Stimulated activated CD8-positive, alpha-beta memory T cell treated with anti-CD3 and anti-CD28 coated beads, Interleukin-7, amount 100 ng/mL, for 1 hour (primary cell): ENCODE data around the gene DCPS.

Source experiments
- DNase-seq, 2 donors: peaks; one replicate each; pipeline ENCODE4 v3.0.0-alpha.2; 2020; ENCODE audit warnings: low read depth in 2 of 2

The DCPS gene

DNA sequence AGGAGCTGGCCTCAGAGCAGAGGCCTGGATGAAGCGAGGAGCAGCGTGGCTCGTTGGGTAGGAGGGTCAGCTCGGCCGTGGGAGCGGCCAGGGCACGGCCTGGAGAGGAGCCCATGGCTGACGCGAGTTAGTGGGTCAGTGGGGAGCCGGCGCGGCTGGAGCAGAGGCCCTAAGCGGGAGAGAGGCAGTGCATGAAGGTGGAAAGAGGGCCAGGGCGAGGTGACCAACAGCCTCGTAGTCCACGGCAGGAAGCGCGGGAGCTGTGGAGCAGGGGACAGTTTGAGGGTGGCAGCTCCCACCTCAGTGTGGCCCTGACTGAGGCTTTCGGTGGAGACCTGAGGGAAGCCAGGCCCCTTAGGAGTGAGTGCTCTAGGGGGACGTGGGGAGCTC is 24.1 kb downstream of the DCPS start:
- DNase-seq, result no peak

DNA sequence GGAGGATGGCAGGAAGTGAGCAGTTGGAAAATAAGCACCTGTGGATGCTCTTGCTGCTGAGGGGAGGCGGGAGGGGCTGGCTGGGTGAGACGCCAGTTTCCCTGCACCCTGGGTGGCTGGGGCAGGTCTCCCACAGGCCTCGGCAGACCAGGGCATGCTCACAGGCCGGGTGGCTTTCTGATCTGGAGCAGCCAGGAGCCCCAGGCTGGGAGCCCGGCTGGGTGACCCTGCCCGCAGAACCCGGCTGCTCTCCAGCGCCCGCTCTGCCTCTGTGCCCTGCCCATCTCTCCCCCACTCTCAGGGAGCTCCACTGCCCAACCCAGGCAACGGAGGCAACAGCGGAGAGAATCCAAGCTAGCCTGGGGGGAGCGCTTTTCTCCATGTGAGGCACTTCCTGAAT is 24.6 kb downstream of the DCPS start:
- no peak for DNase-seq

DNA sequence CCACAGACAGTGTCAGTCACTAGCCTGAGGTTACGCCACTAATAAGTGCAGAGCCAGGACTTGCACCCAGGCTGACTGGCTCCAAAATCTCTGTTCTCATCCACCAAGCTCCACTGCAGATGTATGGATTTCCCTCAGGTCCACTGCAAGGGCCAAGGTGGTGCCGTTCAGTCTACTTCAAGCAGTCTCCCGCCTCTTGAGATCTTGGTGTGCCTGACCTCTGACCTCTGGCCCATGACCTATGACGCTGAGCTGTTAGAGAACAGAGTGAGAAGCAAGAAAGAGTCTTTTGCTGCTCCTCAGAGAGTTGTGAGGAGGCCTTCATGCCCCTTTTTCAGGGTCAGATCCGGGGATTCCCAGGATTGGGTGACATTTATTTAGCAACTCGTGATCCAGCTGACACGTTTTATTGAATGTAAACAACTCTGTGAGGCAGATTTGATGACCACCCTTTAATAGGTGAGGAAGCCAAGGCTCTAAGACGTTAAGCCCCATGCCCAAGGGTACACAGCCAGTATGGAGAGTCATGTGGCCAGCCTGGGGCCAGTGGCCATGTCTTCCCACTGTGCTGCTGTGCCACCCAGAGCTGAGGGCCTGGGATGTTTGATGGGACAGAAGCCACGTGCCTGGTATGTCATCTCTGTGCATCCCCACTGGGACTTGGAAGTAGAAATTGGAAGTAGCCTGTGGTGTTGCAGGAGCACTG is 25.2 kb downstream of the DCPS start:
- DNase-seq, result no peak

DNA sequence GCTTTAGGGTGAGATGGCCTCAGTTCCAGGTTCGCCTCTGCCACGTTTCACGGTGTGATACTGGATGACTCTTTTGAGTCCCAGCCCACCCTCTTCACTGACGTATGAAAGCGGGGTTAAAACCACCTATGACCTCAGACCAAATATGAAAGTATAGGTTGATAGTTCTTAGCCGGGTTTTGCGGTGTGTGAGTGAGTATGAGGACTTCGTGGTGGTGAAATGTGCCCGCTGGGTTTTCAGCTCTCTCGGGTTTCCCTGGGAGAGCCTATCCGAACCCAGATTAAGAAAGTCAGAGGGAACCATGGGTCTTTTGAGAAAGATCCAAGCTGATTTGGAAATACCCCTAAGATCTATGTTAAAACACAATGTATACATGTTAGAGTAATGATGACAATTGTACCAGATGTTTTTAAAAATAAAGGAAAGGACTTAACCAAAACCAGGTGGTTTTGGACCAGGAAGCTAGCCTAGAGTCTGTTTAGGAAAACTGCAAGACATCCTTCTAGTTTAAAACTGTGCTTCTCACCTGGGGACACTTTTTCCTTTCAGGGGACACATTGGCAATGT is 25.9 kb downstream of the DCPS start:
- no peak for DNase-seq

DNA sequence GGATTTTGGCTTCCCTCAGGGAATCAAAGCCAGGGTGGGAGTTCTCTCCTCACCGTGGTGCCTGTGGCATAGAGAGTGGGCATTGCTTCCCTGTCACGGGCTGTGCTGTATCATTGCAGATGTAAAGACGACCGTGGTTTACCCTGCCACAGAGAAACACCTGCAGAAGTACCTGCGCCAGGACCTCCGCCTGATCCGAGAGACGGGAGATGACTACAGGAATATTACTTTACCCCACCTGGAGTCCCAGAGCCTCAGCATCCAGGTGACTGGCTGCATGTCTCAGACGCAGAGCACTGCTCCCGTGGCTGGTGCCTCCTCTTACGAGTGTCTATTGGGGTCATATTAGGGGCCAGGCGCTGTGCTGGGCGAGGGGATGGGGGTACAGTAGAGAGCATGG is 27.4 kb downstream of the DCPS start:
- DNase-seq, result no peak

DNA sequence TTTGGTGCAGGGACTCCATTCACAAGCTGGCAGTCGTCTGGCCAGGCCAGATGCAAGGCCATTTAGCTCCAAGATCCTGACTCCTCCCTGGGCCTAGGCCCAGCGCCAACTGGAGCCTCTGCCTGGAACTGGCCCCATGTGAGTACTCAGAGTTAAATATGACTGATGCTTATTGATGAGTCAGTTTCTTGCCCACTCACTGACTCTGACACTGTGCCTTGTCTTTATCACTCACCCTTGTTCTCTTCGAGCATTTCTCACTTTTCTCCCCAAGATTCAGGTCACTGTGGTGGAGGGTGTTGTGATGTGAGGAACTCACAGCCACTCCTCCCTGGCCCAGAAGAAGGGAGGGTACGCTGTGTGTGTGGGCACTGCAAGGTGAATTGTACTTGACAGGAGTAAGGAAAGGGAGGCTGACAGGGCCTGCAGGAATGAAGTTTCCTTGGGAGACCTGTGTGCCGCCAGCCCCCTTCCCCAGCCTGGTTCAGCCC is 28.4 kb downstream of the DCPS start:
- no peak for DNase-seq

DNA sequence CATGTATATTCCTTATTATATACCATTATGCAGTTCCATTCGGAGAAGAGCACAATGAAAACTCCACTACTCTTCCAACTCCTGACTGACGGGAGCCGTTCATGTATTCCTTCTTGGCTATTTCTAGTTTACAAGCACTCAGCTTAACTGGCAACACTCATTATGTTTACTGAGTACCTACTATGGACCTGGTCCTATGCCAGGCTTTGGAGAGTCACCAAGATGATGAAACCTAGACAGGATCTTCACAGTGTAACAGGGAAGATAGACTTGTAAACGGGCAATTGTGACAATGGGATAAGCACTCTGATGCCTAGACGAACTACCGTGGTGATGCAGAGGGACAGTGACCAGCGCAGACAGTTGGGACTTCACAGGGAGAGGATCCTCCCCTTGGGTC is 29.3 kb downstream of the DCPS start:
- DNase-seq, result no peak

DNA sequence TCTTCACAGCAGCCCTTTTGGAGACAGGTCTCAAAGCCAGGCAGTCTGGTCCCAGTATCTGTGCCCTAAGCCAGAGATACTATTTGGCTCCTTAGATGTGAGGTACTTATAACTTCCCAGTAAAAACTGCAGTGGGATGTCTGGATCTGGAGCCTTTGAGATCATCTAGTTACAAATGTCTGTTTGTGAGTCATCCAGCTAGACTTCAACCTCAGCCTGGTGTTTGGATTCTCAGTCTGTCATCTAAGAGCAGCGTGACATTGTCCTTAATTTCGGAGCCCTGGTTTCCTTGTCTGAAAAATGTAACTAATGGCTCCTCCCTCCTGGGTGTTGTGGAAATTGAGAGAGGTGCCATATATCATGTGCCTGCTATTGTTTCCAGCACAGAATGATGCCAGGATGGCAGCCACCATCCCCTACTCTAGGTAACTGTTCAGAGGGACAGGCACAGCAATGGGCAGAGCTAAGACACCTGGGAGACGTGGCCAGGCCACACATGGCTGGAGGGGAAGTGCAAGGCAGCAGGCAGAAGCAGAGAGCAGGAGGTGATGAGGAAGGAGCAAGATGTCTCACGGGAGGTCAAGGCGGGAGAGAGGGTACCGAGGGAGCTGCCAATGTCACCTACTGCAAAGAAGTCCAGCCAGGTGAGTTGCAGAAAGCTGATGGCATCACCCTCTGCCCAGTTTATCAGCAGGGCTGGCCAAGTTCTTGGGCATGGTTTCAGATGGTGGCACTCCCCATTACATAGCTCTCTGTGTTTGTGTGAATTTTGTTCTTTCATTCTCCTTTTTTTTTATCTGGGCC is 31.0 kb downstream of the DCPS start:
- DNase-seq, result no peak

DNA sequence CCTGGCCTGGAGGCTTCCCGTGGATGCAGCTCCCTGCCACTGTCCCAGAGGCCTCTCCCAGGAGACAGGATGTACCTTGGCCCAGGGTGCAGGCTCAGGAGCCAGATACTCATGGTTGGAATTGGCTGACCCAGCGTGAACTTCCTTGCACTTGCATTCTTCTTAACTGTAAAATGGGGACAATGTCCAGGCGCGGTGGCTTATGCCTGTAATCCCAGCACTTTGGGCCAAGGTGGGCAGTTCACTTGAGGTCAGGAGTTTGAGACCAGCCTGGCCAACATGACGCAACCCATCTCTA is 31.6 kb downstream of the DCPS start:
- DNase-seq, result no peak

DNA sequence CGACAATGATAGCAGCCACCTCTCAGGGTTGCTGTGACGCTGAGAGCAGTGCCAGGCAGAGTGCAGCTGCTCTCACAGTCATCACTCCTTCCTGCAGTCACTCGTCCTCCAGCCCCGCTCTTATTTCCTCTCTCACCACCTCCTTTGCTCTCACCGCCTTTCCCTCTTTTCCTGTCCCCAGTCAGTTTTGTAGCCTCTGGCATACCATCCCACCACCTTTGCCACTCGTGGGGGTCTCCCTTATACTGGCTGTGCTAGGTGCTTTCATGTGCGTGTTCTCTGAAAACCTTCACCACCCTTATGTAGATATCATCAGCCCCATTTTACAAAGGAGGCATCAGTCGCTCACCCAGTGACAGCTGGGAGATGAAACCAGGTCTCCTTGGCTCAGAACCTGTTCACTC is 32.3 kb downstream of the DCPS start:
- DNase-seq, result no peak

DNA sequence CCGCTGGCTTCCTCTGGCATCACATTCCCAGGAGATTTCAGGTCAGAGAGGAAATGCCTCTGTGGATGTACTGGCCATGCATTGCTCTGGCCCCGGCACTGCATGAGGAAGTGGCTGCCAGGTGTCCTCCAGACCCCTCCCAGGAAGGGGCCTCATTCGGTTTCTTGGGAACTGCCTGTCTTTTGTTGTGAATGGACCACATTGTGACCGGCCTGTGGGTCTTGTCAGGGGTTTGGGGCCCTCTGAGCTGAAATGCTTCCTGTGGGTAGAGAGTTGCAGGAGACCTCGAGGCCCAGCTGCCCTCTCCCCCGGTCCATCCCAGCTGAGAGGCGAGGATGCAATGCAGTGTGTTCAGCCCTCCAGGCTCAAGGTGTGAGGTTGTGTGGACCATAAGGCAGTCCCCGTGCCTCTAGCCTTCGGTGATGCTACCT is 32.8 kb downstream of the DCPS start:
- no peak for DNase-seq

DNA sequence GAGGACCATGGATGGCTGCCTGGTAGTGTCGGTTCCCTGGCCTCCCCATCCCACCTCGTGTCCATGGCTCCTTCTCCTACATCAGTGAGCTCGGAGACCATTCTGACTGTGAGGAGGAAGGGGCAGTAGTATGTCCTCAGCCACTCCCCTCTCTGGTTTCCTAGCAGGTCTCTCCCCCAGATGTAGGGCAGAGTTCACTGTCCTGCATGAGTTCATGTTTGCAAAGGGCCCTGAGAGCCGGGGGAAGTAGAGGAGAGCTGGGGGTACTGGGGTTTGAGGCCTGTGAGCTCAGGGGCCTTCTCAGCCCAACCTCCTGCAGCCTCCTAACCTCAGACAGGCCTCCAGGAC is 33.2 kb downstream of the DCPS start:
- DNase-seq, result no peak

DNA sequence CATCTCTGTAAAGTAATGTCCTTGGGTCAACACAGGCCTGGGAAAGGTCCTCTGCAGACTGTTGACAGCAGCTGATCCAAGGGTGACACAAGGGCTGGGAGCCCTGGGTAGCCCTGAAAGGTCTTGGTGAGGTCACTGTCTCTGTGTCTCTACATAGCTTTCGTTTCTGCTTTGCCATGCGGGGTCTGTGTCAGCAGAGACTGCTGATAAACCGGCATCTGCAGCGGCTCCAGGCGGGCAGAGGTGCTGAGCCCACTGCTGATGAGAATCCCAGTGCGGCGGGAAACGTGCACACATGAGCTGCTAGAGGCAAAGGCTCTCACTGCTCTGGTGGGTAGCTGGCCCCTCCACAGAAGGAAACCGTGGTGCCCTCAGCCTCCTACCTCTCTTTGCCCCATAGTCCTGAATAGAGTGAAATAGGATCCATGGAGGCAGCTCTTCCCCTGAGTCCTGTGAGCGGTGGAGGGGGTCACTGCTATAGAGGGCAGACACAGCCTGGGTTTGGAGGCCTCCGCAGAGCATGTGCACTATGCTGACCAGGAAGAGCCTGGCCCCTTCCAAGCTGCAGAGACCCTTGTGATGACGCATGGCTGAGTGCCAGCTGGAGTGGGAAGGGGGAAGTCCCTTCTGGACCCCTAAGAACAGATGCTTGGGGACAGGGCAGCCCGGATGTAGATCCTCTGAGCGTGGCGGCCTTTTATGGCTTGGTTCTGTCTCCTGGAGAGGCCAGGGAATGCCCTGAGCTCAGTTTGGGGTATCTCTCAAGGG is 33.8 kb downstream of the DCPS start:
- DNase-seq, result no peak

DNA sequence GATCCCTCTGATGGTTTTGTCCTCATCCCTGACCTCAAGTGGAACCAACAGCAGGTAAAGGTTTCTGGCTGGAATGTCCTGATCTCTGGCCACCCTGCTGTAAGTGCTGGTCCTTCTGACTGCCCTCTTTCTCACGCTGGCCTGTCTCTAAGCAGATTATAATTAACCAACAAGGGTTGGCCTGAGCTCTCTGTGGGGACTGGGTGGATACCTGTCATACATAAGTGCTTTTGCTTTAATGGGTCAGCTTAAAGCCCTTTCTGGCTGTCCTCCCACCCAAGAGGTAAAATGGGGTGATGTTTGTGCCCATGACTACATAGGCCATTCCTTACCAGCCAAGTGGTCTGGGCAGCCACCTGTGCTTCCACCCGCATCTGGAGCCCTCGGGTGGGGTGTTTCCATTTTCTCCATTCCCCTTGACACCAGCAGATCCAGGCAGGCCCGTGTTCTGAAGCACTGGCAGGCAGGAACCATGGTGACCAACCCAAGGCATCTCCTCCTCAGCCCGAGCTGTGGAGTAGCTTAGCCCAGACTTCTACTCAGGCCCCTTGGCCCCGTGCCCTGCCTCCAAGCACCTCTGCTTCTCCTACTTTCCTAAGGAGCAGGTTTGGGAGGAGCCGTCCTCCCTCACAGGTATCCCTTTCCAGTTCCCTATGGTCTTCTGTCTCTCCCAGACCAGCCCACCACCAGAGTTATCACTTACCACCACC is 34.6 kb downstream of the DCPS start:
- no peak for DNase-seq

DNA sequence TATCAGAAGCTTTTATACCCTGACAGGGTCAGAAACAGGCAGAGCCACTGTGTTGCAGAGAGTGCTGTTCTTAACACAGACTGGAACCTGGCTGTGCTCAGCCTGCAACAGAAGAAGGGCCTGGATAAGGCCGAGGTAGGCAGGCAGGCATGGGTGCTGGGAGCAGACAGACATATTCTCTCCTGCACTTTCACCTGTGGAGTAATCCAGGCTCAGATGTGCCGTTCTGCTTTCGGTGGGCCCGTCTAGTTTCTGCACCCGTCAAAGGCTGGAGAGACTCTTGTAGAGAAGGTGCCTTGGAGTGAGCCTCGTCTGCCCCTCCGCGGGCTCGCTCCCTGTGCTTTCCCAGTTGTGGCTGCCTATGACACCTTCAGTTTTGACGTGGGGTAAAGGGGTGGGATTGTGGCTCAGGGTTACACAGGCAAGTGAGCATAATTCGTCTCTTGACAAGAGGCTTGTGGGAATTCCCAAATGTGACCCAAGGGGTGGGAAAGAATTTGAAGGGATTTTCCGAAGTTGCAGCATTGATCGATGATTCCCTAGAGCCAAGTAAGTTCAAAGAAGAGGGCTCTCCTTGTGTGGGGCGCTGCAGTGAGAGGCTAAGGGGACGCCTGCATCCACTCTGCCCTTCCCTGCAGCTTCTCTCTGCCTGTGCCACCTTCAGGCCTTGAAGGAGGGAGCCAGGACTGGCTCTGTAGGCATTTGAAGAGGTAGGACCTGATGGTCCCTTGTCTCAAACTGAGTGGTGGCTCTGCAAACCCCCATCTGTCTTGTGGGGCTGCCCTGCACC is 35.4 kb downstream of the DCPS start:
- DNase-seq, result no peak

DNA sequence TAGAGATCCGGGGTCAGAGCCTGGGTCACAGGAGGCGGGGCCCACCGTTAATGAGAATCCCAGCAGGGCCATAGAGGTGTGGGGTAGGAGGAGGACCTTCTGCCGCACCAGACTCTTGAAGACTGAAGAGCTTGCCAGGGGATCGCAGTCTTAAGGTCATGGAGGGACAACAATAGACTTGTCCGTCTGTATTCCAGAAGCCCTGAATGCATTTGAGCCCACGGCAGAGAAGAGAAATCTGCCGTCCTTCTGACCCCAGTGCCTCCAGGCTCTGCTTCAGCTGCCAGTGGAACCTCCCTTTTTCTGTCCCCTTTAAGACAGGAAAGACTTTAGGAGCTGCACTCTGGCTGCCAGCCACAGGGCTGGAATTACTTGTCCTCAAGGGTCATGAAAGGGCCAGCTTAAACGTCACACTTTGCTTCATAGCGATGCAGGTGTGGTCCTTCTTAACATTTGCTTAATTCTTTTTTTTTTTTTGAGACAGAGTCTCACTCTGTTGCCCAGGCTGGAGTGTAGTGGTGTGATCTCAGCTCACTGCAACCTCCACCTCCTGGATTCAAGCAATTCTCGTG is 36.1 kb downstream of the DCPS start:
- no peak for DNase-seq

DNA sequence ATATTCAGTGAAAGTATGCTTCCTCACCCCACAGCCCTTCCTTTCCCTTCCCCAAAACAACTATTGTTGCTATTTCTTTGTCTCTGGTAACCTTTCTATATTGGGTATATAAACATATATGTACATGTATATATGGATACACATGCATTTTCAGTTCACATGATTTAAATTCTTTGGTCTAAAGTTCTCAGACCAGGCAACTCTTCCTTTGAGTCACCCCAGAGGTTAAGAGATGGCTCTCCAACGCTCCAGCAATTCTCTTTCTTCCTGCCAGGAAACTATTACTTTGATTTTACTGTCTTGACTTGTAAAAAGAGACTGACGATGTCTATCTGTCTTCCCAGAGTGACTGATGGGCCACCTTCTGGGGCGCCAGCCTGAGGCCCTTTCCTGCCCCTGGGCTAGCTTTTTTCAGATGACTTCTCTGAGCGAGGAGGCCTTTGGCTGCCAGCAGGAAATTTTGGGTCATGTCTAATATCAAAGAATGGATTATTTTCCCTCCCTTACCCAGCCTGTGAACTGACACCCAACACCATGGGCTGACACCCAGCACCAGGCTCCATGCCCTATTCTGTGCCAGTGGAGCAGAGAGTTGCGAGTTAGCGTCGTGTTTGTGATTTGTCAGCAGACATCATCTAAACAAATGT is 37.2 kb downstream of the DCPS start:
- DNase-seq, result no peak

DNA sequence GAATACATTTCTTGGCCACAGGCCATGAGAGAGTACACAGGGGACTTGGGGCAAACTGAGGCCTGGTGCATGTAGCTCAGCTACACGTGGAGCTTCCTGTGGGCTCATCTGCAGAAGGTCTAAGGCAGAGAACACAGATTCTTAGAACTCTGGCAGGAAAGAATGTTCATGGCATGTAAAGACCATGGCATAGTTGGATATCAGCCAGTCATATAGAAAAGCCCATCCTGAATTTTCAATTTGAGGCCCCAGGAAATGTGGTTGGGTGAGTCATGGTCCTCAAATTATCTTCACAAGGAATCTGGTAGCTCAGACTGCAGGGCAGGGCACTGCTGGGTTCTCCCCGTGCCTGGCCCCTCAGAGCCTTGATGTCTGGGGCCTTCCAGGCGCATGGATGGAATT is 37.9 kb downstream of the DCPS start:
- DNase-seq, result no peak

DNA sequence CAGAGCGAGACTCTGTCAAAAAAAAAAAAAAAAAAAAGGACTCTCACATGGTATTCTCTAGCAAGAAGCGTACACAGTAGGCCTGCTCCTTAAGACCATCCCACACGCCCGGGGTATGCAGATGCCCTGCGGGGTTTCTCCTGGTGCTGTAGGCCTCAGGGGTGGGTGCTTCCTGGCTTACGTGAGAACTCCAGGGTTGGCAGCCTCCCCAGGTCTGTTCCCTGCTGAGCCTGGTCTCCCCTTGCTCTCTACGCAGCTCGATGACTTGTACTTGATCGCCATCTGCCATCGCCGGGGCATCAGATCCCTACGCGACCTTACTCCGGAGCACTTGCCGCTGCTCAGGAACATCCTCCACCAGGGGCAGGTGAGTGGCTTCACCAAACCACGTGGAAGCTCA is 39.2 kb downstream of the DCPS start:
- DNase-seq, result no peak
